GM12801 (cell line): ENCODE data around the gene TAF1C.

Experiments used
- TF ChIP-seq, protein P1 (sequence below): IDR thresholded peaks from one replicate; pipeline ENCODE4 v1.5.1; 2011; ENCODE audit warnings: control low read depth; ENCODE audit not compliant: insufficient read length; ENCODE audit errors: extremely low read depth

TAF1C gene

DNA sequence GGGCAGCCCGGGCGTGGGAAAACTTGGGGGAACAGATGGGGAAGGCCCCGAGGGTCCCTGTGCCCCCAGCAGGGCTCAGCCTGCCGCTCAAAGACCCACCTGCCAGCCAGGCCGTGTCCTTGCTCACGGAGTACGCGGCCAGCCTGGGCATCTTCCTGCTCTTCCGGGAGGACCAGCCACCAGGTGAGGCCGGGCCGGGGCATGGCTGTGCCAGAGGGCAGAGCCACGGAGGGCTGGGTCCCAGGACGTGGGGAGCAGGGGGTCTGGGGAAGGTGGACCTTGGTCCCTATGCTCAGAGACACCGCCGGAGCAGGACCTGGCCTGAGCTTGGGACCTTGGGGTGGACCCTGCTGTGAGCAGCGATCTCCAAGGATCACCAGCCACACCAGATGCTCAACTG is 4.6 kb upstream of the TAF1C start:
- TF ChIP-seq, protein P1, sequence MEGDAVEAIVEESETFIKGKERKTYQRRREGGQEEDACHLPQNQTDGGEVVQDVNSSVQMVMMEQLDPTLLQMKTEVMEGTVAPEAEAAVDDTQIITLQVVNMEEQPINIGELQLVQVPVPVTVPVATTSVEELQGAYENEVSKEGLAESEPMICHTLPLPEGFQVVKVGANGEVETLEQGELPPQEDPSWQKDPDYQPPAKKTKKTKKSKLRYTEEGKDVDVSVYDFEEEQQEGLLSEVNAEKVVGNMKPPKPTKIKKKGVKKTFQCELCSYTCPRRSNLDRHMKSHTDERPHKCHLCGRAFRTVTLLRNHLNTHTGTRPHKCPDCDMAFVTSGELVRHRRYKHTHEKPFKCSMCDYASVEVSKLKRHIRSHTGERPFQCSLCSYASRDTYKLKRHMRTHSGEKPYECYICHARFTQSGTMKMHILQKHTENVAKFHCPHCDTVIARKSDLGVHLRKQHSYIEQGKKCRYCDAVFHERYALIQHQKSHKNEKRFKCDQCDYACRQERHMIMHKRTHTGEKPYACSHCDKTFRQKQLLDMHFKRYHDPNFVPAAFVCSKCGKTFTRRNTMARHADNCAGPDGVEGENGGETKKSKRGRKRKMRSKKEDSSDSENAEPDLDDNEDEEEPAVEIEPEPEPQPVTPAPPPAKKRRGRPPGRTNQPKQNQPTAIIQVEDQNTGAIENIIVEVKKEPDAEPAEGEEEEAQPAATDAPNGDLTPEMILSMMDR, result no peak

DNA sequence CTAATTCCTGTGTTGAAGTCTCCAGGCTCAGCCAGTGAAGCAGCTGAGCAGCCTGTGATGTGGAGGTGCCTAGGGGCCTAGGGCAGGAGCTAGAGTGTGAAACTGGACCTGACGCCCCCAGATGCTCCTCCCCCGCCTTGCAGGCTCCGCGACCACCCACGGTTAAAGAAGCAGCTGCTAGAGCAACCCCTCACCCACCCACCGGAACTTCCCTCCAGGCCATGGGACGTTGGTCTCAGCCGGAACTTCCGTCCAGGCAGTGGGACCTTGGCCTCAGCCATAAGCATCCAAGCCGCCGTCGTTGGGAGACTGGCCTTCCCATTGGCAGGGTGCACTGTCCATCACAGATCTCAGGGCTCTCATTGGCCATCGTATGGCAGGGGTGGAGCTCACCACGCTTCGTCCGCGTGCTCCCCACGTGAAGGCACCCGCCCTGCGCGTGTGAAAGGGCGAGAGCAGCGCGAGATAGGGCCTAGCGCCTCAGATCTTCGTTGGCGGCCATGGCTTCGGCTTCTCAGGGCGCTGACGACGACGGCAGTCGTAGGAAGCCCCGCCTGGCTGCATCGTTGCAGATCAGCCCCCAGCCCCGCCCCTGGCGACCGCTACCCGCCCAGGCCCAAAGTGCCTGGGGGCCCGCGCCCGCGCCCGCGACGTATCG is 4.0 kb upstream of the TAF1C start, which contains the start of gene ADAD2:
ADAD2 (plus strand) TSS at position 427 of the 658 bp plus-strand sequence; CDS start at position 501, 74 bp downstream.
- TF ChIP-seq, protein P1, result no peak

DNA sequence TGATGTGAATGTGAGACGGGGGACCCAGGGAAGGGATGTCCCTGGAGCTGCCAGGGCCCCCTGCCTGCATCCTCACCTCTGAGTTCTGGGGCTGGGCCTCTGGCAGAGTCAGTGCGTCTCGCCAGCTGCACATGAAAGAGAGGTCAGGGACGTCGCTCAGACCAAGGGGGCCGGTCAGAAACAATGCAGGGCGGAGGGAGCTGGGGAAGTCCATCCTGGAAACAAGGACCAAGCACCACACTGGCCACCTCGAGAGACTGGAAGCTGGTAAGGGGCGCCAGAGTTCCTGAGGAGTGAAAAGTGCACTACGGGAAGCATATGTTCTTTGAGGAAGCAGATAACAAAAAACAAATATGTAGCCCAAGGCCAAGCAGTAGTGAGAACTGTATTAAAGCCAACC is 2.1 kb downstream of the TAF1C start:
- TF ChIP-seq, protein P1, result no peak

DNA sequence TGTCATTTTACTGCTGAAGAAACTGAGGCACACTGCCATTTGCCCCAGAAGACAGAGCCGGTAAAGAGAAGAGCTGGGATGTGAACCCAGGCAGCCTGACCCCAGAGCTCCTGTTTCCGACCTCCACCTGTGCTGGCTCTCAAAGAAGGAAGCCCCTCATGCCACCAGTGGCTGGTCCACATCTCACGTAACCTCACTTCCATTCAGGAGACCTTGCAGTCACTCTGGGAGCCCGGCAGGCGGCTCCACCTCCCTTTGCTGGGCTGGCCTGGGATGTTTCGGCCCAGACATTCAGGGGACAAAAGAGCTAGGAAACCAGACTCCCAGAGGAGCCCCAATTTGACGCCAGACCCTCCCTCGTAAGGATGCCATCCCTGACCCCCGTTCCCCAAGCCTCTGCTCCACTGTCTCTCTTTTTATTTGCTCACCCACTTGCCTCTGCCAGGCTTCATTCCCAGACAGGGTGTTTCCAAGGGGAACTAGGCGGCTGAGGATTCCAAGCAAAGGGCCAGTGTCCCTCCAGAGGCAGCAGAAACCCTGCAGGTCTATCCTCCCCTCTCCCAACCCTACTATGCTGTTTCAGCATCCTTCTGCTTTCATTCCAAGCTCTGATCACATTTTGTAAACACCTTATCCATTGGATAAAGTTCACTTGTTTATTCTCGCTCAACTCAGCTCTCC is 2.8 kb downstream of the TAF1C start:
- TF ChIP-seq, protein P1, result no peak

DNA sequence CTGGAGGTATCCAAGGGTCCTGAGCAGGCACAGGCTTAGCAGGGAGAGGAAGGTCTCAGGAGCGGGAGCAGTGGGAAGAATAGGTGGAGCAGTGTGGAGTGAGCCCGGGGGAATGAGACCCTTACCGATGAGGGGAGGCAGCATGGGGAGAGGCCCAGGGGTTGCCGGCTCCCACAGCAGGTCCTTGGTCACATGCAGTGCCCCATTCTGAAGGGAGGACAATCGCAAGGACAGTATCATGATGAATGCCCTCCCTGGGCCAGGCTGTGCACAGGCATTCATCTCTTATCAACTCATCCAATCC is 3.3 kb downstream of the TAF1C start:
- TF ChIP-seq, protein P1, result no peak

DNA sequence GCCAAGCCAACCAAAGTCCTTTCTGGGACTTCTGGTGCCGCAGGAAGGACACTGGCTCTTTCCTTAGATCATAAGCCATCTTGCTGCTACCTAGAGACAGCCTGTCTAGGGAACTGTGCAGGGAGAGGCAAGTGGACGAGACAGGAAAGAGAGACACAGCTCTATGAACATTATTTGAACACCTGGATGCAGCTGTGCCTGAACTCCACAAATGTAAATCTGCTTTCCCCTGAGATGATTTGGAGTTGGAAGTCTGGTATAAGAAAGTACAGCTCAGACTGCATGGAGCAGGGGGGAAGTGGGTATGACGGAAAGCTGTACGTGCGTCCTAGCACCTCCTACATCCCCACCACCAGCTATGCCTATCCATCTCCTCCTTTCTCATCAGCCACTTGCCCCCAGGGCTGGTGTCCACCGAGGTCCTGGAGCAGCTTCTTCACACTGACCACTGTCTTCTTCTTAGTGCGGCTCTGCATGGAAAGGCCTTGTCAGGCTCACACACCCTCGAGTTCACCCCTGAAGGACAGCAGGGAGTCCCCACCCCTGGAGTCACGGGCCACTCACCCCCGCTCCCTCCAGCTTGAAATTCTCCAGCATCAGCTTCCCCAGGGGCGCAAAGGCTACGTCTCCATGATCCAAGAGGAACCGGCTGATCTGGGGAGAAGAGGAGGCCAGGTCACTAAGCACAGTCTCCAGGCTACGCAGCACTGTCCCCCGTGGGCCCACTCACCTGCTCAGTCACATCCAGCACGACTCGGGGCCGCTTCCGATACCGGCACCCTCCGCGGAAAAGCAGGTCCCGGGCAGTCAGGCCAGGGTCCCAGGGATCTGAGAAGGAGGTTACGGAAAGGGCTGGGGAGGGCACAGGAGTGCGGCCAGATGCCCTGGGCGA is 3.9 kb downstream of the TAF1C start:
- TF ChIP-seq, protein P1, result no peak

DNA sequence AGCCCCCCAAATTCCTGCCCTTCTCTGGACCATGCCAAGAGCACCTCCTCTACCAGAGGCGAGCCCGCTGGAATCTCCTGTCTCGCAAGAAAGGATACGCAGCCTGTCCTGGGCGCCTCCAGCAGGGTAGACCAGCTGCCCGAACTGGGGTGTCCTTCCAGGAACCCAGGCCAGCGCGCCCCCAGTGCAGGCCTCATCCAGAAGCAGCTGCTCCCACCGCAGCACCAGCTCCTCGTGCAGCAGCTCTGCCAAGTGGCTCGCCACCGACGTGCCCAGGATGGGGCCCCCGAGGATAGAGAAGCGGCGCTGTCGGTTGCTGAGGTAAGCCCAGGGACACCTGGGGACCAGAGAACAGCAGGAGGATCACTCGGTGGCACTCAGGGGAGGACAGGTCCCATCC is 4.8 kb downstream of the TAF1C start:
- TF ChIP-seq, protein P1, result no peak
